GM11168 (cell line): ENCODE results near the gene RAB43.
"Not testable (repeated sequence)": the region's sequence is repeated elsewhere in the genome, so short reads cannot be mapped to it uniquely, and the experiment has no call there.

ENCODE experiments used
- in situ Hi-C: fragments of 300-500 bp; cut with MboI; formaldehyde crosslinking; loops from one replicate; pipeline ENCODE4 v1.12.0; 2022; ENCODE audit warnings: low sequenced_read_pairs; ENCODE audit not compliant: unreplicated experiment

Gene RAB43

GRCh38 chr3:129122412-129123011, 908 bp upstream of the RAB43 start:
- in situ Hi-C loops, result no loop called here

- in situ Hi-C loops, result no loop called here
Observed at GRCh38 chr3:129121016-129121791, 400 bp downstream of the RAB43 start.

GRCh38 chr3:129120254-129121004, 1.2 kb downstream of the RAB43 start:
- in situ Hi-C loops, result no loop called here

- in situ Hi-C loops, result no loop called here
Observed at GRCh38 chr3:129119365-129120100, 2.1 kb downstream of the RAB43 start.

- in situ Hi-C loops, result no loop called here
Observed at GRCh38 chr3:129118745-129119144, 2.9 kb downstream of the RAB43 start.

GRCh38 chr3:129117134-129117533, 4.5 kb downstream of the RAB43 start:
- in situ Hi-C loops, result no loop called here

- in situ Hi-C loops, result no loop called here
Observed at GRCh38 chr3:129116482-129116946, 5.1 kb downstream of the RAB43 start.

- in situ Hi-C loops, result no loop called here
Observed at GRCh38 chr3:129114455-129114854, 7.1 kb downstream of the RAB43 start.

- in situ Hi-C loops, result no loop called here
Observed at GRCh38 chr3:129112308-129113052, 9.1 kb downstream of the RAB43 start.

- in situ Hi-C loops, result not testable (repeated sequence)
Observed at GRCh38 chr3:129111076-129111780, 10.4 kb downstream of the RAB43 start.

GRCh38 chr3:129107793-129108192, 13.8 kb downstream of the RAB43 start:
- in situ Hi-C loops, result no loop called here

- in situ Hi-C loops, result no loop called here
Observed at GRCh38 chr3:129106866-129107565, 14.6 kb downstream of the RAB43 start.

GRCh38 chr3:129106320-129106719, 15.3 kb downstream of the RAB43 start:
- in situ Hi-C loops, result no loop called here

GRCh38 chr3:129105862-129106261, 15.7 kb downstream of the RAB43 start:
- in situ Hi-C loops, result no loop called here

- in situ Hi-C loops, result no loop called here
Observed at GRCh38 chr3:129104498-129105079, 17.0 kb downstream of the RAB43 start.

- in situ Hi-C loops, result no loop called here
Observed at GRCh38 chr3:129104051-129104450, 17.6 kb downstream of the RAB43 start.

- in situ Hi-C loops, result no loop called here
Observed at GRCh38 chr3:129103296-129103695, 18.3 kb downstream of the RAB43 start.
